Measurements from ENCODE around the gene ASCC1. TPM values are rescaled to one million over a fixed set of nuclear protein-coding genes. Genes with fewer than 3 reads are reported as not detected.

The ASCC1 gene
- total RNA-seq, 8 experiments from 2014 or later: 28.1 to 51.0 (median 37.3) TPM

DNA sequence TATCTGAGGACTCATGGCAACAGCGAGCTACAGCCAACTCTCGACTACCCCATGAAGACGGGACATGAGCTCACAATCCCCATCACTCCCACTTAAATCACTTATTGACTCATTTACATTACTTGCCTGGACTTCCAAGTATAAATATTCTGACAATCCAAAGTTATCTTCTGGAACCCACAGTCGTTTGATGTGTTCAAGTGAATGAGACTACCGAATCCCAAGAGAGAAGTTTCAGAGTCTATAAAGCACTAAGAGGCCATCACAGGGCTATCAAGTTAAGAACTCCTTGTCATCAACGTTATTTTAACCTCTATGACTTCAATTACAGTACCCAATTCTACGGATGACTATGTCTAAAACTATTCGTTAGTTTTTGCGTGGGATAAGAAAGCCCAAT, 11.8 kb downstream of the ASCC1 start:
- H3K4me3 ChIP-seq: no peak overlapping the region
- no peaks in the 10 kb centered on the region for H3K4me1 ChIP-seq (replicated peaks in 1 of 2)
- in situ Hi-C loops (cut with MboI; ENCODE audit: low pct_unique_long_range_greater_than_20kb in 2 of 9, low sequenced_read_pairs in 9 of 9, unreplicated experiment in 9 of 9): no loop called here
- H3K27ac ChIP-seq: no peak overlapping the region
- no peak for ATAC-seq (replicated peaks in 6 of 8)
- 86 to 95% (median 93%) methylated on average over 3 to 9 of the region's 9 CpGs; no CpG with 5 or more reads in 2 of the 10 experiments for WGBS, 10 experiments

DNA sequence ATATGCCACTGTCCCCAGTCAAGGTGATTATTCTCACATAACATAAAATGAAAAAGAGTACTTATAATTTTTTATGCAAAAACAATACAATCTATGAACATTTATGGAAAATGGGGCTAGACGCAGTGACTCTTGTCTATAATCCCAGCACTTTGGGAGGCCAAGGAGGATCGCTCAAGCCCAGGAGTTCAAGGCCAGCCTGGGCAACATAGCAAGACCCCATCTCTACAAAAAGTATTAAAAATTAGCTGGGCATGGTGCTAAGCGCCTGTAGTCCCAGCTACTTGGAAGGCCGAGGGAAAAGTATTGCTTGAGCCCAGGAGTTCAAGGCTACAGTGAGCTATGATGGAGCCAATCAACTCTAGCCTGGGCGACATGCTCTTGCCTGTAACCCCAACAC, 14.8 kb downstream of the ASCC1 start:
- ATAC-seq (replicated peaks in 6 of 8): no peak
- Histone ChIP-seq H3K27ac (no peak overlapping the region), H3K4me1 (replicated peaks in 1 of 2) (no peaks in the 10 kb centered on the region), H3K4me3 (no peak overlapping the region)
- 80 to 100% (median 100%) methylated on average over 2 to 4 of the region's 5 CpGs; no CpG with 5 or more reads in 4 of the 10 experiments for WGBS, 10 experiments
- in situ Hi-C loops (cut with MboI; ENCODE audit: low pct_unique_long_range_greater_than_20kb in 2 of 9, low sequenced_read_pairs in 9 of 9, unreplicated experiment in 9 of 9): no loop called here

DNA sequence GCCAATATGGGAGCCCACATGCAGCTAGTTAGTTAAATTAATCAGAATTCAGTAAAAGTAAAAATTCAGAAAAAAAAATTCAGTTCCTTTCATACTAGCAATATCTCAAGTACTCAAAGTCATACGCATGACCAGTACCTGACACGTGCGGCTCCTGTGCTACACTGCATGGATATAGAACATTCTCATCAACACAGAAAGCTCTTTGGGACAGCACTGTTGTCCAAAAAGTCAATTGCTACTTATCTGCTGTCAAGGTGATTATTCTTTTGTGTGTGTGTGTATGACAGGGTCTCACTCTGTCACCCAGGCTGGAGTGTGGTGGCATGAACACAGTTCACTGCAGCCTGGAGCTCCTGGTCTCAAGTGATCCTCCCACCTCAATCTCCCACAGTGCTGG, 15.2 kb downstream of the ASCC1 start:
- no peaks in the 10 kb centered on the region for H3K4me1 ChIP-seq (replicated peaks in 1 of 2)
- 93 to 100% (median 100%) methylated on average over 1 to 3 of the region's 3 CpGs; no CpG with 5 or more reads in 5 of the 10 experiments for WGBS, 10 experiments
- H3K4me3 ChIP-seq: no peak overlapping the region
- in situ Hi-C loops (cut with MboI; ENCODE audit: low pct_unique_long_range_greater_than_20kb in 2 of 9, low sequenced_read_pairs in 9 of 9, unreplicated experiment in 9 of 9): no loop called here
- no peak overlapping the region for H3K27ac ChIP-seq
- no peak for ATAC-seq (replicated peaks in 6 of 8)

DNA sequence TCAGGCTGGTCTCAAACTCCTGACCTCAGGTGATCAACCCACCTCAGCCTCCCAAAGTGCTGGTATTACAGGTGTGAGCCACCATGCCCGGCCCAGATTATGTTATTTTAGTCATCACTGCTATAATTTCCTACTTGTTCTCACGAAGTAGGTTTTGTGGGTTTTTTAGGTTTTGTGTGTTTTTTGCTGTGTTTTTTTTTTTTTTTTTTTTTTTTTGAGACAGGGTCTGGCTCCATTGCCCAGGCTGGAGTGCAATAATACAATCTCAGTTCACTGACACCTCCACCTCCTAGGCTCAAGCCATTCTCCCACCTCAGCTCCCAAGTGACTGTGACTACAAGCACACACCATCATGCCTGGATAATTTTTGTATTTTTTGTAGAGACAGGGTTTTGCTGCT, 21.1 kb downstream of the ASCC1 start:
- in situ Hi-C loops (cut with MboI; ENCODE audit: low pct_unique_long_range_greater_than_20kb in 2 of 9, low sequenced_read_pairs in 9 of 9, unreplicated experiment in 9 of 9): no loop called here
- no peaks in the 10 kb centered on the region for H3K4me1 ChIP-seq (replicated peaks in 1 of 2)
- 90 to 100% (median 100%) methylated on average over 1 to 2 of the region's 2 CpGs; no CpG with 5 or more reads in 2 of the 10 experiments for WGBS, 10 experiments
- no peak for ATAC-seq (replicated peaks in 6 of 8)
- H3K4me3 ChIP-seq: no peak overlapping the region
- H3K27ac ChIP-seq: no peak overlapping the region

DNA sequence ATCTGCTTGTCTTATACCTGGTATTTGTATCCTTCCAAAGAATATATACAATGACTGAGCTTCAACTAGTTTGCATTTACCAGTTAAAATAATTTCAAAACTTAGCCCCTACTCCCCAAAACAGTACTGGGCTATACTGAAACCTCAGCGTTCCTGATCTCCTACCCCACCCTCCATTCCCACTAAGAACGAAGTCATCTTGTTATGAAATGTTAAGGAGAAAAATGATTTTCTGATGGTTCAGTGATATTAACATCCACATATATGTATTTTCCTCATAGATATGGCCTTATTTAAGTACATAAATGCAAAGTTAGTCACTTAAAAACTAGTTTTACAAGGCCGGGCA, 29.1 kb downstream of the ASCC1 start:
- Histone ChIP-seq H3K27ac (no peak overlapping the region), H3K4me1 (replicated peaks in 1 of 2) (no peaks in the 10 kb centered on the region), H3K4me3 (no peak overlapping the region)
- in situ Hi-C loops (cut with MboI; ENCODE audit: low pct_unique_long_range_greater_than_20kb in 2 of 9, low sequenced_read_pairs in 9 of 9, unreplicated experiment in 9 of 9): no loop called here
- no peak for ATAC-seq (replicated peaks in 6 of 8)
- 57 to 100% (median 80%) methylated on average over 1 to 3 of the region's 3 CpGs; no CpG with 5 or more reads in 4 of the 10 experiments for WGBS, 10 experiments

DNA sequence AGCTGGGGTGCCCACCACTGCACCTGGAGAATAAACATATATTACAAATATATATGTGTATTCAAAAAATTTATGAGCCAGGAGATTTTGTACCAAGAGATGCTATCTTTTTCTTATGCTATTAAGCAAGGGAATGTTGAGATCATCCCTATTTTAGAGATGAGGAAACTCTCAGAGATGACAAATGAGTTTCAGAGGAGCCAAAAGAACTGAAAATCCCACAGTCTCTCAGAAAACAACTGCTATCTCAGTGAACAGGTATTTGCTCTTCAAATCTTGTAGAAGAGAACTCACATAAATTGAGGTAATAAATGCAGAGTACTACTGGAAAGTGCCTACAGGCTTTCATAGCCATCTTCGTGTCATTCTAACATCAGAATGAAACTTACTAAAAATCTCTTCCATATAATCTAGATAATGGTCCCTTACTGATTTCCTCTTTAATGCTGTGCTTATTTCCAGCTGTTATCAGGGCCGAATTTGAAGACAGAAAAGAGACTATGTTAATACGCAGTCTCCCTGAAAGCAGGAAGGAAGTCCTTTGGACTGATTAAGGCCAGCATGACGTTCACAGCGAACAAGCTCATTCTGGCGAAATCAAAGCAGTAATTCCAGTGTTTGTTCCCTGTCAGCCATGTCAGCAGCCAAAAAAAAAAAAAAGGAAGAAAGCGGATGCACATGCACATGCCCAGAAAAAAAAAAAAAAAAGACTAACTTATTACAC, 29.7 kb downstream of the ASCC1 start:
- Histone ChIP-seq H3K4me3 (no peak overlapping the region), H3K27ac (no peak overlapping the region), H3K4me1 (replicated peaks in 1 of 2) (no peaks in the 10 kb centered on the region)
- ATAC-seq (replicated peaks in 6 of 8): peak in 2 of 8 experiments; percentile 39 to 65
- in situ Hi-C loops (cut with MboI; ENCODE audit: low pct_unique_long_range_greater_than_20kb in 2 of 9, low sequenced_read_pairs in 9 of 9, unreplicated experiment in 9 of 9): no loop called here
- WGBS, 10 experiments: 7 to 97% (median 76%) methylated on average over 2 to 7 of the region's 7 CpGs

DNA sequence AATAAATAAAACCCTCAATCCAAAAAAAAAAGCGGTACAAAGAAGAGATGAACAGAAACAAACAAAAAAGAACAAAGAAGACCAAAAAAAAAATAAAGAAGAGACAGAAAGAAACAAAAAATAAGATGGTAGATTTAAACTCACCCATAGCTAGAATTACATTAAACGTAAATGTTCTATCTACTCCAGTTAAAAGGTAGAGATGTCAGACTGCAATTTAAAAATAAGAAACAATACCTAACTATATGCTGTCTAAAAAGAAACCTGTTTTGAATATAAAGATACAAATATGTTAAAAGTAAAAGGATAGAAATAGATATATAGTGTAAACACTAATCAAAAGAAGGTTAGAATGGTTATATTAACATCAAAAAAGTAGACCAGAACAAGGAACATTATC, 31.9 kb downstream of the ASCC1 start:
- no peaks in the 10 kb centered on the region for H3K4me1 ChIP-seq (replicated peaks in 1 of 2)
- 85 to 100% (median 94%) methylated on average over 1 to 2 of the region's 2 CpGs for WGBS, 10 experiments
- no peak overlapping the region for H3K4me3 ChIP-seq
- ATAC-seq (replicated peaks in 6 of 8): no peak
- H3K27ac ChIP-seq: no peak overlapping the region
- in situ Hi-C loops (cut with MboI; ENCODE audit: low pct_unique_long_range_greater_than_20kb in 2 of 9, low sequenced_read_pairs in 9 of 9, unreplicated experiment in 9 of 9): no loop called here

DNA sequence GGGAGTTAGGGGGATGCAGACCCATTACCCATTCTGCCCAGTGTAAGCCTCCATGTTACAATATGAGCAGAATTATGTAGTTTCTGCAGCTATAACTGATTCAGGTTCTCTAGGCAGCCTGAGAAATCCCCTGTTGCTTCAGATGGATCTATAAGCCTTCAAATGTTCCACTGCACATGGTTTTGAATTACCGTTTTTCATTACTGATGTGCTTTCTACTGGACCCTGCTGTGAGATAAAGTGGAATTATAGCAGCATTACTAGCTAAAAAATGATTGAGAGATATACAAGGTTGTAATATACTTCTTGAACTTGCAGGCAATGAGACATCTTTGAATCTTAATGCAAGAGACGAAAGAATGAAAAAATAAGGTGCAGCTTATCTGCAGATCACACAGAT, 38.6 kb downstream of the ASCC1 start:
- 85 to 100% (median 93%) methylated on average over 1 to 2 of the region's 2 CpGs; no CpG with 5 or more reads in 2 of the 10 experiments for WGBS, 10 experiments
- H3K27ac ChIP-seq: no peak overlapping the region
- no peak for ATAC-seq (replicated peaks in 6 of 8)
- peaks cover 8 to 11% of the 10 kb centered on the region in 2 donors for H3K4me1 ChIP-seq (replicated peaks in 1 of 2)
- in situ Hi-C loops (cut with MboI; ENCODE audit: low pct_unique_long_range_greater_than_20kb in 2 of 9, low sequenced_read_pairs in 9 of 9, unreplicated experiment in 9 of 9): no loop called here
- H3K4me3 ChIP-seq: no peak overlapping the region

DNA sequence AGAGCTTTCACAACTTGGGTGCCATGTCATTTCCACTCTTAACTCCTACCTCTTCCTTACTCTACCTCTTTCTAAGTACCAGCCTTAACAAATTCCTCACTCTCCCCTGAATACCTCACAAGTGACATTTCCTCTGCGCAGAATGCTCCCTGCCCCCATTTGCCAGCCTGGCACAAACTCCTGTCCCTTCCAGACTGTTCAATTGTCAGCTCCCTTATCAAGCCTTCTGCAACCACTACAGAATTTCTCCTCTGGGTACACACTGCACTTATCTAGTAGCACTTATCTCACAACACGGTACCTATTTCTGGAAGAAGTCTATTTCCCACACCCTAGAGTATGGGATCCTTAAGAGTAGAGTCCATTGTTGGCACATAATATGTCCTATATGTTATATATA, 39.4 kb downstream of the ASCC1 start:
- H3K27ac ChIP-seq: no peak overlapping the region
- 80 to 100% (median 100%) methylated on average over 1 to 2 of the region's 2 CpGs; no CpG with 5 or more reads in 2 of the 10 experiments for WGBS, 10 experiments
- in situ Hi-C loops (cut with MboI; ENCODE audit: low pct_unique_long_range_greater_than_20kb in 2 of 9, low sequenced_read_pairs in 9 of 9, unreplicated experiment in 9 of 9): no loop called here
- H3K4me3 ChIP-seq: no peak overlapping the region
- ATAC-seq (replicated peaks in 6 of 8): no peak
- peaks cover 8 to 11% of the 10 kb centered on the region in 2 donors for H3K4me1 ChIP-seq (replicated peaks in 1 of 2)

DNA sequence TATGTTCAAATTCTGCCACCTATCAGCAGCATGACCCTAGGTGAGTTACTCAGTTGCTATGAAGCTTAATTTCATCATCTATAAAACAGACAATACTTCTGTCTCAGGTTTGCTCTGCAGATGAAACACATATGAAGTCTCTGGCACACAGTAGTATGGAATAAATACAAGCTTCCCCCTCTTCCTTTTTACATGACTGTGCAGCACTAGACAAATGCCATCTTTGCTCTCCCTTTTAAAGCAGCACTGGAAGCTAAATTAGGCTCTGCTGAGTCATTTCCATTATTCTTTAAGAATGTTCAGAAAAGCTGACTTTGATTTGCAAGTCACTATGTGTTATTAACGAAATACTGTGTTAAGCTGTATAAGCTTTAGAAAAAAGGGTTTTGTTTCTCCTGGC, 40.9 kb downstream of the ASCC1 start:
- in situ Hi-C loops (cut with MboI; ENCODE audit: low pct_unique_long_range_greater_than_20kb in 2 of 9, low sequenced_read_pairs in 9 of 9, unreplicated experiment in 9 of 9): no loop called here
- no peak overlapping the region for H3K4me3 ChIP-seq
- H3K27ac ChIP-seq: peak overlapping the region in 1 of 2 donors; percentile 43
- WGBS, 10 experiments: 0 to 57% (median 33%) methylated on average over 1 of the region's 1 CpG; no CpG with 5 or more reads in 3 of the 10 experiments
- peaks cover 8 to 11% of the 10 kb centered on the region in 2 donors for H3K4me1 ChIP-seq (replicated peaks in 1 of 2)
- peak in 7 of 8 experiments; percentile 41 to 81 (median 54) for ATAC-seq (replicated peaks in 6 of 8)

DNA sequence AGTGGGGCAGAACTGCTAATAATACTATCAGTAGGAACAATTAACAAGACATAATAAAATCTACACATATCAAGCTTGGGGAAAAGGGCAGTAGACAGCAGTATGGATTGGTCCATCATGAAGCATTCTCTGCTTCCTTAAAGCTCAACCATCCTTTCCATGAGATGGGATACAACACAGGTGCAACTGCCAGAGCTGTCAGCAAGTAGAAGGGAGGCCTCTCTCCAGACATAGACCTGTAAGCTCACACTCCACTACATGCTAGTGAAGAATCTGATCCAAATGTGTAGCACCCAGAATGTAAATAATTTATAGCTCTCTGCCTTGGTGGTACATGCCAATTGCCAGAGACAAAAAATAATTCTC, 41.8 kb downstream of the ASCC1 start:
- H3K4me1 ChIP-seq (replicated peaks in 1 of 2): peaks cover 8 to 11% of the 10 kb centered on the region in 2 donors
- in situ Hi-C loops (cut with MboI; ENCODE audit: low pct_unique_long_range_greater_than_20kb in 2 of 9, low sequenced_read_pairs in 9 of 9, unreplicated experiment in 9 of 9): no loop called here
- H3K4me3 ChIP-seq: no peak overlapping the region
- no peak for ATAC-seq (replicated peaks in 6 of 8)
- H3K27ac ChIP-seq: no peak overlapping the region

DNA sequence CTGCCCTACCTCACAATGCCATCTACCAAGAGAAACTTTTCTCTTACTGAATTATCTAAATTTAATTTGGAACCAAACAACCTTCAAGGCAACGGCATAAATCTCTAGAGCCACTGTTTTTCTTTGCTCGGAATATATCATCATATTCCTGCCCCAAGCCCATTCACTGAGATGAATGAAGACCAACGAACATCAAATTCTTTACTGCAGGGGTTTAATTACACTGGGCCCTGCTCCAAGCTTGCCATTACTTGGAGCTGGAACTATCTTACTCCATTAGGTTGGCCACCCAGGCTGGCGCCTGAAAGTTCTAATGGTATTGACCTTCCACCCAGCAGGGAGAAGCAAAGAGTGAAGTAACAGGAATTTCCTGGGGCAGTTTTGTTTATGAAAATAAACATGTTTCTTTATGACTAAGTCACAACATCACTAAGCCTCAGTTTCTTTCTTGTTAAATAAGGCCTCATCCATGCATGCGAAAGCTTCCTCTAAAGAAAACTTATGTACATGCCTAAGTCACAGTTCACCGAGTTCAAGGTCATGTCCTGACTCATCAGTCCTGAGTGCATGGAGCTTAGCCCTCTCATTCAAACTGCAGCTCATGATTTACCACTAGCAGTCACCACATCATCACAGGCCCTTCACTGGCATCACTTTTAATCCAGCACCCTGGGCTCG, 42.3 kb downstream of the ASCC1 start:
- in situ Hi-C loops (cut with MboI; ENCODE audit: low pct_unique_long_range_greater_than_20kb in 2 of 9, low sequenced_read_pairs in 9 of 9, unreplicated experiment in 9 of 9): no loop called here
- WGBS, 10 experiments: 46 to 100% (median 80%) methylated on average over 1 to 7 of the region's 7 CpGs; no CpG with 5 or more reads in 1 of the 10 experiments
- ATAC-seq (replicated peaks in 6 of 8): peak in 4 of 8 experiments; percentile 20 to 44 (median 33)
- Histone ChIP-seq H3K27ac (no peak overlapping the region), H3K4me1 (replicated peaks in 1 of 2) (peaks cover 8 to 11% of the 10 kb centered on the region in 2 donors), H3K4me3 (no peak overlapping the region)

DNA sequence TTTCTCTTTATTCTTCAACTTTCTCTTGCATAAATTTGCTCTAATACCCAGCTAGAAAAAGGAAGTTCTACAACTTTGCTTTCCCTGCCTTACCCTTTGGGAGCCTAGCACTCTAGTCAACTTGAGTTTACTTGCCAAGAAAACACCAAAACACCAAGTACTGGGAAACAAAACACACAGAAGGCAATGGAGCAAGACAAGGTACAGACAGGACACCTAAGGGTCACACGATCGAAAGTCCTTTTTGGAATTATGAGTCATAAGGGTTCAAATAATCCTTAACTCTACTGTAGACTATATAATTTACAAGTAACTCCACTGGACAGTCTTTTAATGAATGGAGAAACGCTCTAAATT, 42.8 kb downstream of the ASCC1 start:
- H3K27ac ChIP-seq: no peak overlapping the region
- 60 to 100% (median 91%) methylated on average over 1 to 3 of the region's 3 CpGs; no CpG with 5 or more reads in 2 of the 10 experiments for WGBS, 10 experiments
- peaks cover 8 to 11% of the 10 kb centered on the region in 2 donors for H3K4me1 ChIP-seq (replicated peaks in 1 of 2)
- no peak overlapping the region for H3K4me3 ChIP-seq
- in situ Hi-C loops (cut with MboI; ENCODE audit: low pct_unique_long_range_greater_than_20kb in 2 of 9, low sequenced_read_pairs in 9 of 9, unreplicated experiment in 9 of 9): no loop called here
- ATAC-seq (replicated peaks in 6 of 8): no peak
